ENCODE data around the gene TGOLN2.
"Not testable (repeated sequence)": the region's sequence is repeated elsewhere in the genome, so short reads cannot be mapped to it uniquely, and the experiment has no call there.

The TGOLN2 gene

DNA sequence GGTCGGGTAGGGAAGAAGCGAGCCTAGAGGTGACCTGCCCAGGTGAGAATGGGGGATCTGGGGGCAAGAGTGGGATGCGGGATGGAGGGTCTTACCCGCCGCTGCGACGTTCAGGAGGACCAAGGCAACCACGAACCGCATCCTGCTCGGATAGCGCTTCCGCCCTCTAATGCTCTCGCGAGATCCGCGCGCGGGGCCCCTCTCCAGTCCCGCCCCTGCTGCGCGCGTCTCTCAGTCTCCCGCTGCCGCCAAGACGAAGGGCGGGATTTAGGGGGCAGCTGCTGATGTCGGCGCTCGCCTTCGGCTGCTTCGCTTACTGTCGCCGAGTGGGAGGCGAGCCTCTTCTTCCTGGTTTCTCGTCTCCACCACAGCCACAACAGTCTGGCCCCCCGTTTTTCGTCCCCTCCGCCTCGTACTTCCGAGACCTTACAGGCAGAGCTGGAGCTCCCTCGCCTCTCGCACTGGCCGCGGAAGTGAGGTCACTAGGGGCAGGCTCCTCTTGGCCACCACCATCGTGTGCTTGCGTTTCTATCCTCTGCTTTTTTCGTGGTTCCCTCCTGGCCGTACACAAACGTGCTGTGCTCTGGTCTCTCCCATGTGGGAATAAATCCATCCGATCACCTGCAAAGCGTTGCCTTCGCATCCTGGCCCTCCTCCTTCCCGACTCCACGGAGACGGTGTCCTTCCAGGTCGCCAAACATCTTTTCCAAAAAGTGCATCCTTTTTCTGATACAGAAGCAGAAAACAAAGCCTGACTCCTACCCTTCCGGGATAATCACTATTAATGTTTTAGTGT lies at the start of gene TGOLN2:
TSS of gene TGOLN2 (minus strand) at position 168 of the 796 bp plus-strand sequence. CDS start at position 141, 27 bp downstream.
- peak; percentile 72 to 85 for DNase-seq

DNA sequence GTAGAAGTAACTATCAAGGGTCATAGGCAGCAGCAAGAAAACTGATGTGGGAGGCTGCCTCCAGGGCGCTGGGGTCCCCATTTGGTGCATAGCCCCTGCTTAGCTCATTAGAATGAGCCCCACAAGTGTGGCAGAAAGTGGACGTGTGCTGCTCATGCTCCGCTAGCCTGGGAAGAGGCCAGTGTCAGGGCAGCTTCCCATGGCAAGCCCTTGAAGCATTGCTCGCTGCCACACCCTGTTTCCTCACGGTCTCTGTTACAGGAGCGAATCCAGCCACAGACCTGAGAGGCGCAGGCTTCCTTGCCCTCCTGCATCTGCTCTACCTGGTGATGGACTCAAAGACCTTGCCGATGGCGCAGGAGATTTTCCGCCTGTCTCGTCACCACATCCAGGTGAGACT lies 49.3 kb upstream of the TGOLN2 start:
- DNase-seq: no peak

DNA sequence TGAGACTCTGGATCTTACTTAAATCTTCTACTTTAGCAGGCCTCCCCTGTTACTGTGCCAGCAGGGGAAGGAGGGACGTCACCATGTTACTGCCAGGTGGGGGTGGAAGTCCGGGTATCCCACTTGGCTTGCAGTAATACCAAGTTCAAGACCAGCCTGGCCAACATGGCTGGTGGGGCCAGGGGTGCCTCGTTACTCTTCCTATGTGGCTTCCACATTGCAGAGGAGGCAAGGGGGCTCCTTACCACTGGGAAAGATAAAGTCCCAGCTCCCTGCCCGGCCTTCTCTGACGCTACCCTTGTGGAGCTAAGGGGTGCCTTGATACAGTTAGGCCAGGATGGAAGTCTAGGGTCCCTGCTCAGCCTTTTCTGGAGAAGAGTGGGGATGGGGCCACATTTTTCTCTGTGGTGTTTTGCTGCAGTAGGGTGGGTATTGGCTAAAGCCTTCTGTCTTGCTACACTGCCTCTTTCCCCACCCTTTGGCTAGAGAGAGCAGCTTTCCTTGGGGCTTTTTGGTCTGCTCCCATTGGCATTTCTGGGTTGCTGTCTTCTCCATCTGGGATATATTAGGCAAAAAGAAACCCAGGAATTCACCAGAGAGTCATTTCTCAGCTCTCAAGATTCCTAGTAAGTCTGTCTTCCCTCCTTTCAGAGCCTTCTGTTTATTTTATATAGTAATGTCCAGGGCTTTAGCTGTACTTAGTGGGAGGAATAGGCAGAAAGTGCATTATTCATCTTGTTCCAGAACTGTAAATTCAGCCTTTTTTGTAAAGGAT lies 48.7 kb upstream of the TGOLN2 start:
- DNase-seq: no peak

DNA sequence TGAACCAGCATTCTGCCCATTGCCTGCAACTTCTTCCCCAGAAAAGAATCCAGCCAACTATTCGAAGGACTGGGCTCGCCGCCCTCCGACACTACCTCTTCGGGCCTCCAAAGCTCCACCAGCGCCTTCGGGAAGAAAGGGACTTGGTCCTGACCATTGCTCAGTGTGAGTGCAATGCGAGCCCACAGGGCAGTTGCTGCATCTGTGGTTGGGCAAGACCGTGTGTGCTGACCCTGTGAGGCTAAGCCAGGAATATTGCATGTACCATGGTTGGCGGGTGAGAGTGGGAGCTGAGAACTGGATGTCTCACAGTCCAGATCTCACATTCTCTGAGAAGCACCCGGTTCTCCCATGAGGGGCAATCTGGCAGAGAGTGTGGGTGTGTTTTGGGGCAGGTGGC lies 43.3 kb upstream of the TGOLN2 start:
- DNase-seq: no peak

DNA sequence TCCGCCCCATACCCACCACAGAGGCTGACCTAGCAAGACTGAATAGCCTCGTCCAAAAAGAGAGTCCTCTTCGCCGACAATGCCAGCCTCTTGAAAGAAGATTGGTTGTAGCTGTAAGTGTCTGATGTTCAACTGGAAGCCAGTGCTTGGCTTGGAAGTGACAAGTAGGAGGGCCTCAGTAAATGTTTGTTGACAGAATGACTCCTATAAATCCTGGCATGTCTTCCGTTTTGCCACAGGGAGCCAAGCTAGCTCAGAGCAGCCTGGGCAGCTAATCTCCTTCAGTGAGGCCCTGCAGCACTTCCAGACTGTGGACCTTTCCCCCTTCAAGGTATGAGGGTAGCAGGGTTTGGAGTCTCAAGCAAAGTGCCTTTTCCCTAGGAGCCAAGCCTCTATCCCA lies 41.7 kb upstream of the TGOLN2 start:
- DNase-seq: no peak

GRCh38 chr2:85368921-85369320 lies 41.1 kb upstream of the TGOLN2 start:
- DNase-seq: no peak

- DNase-seq: no peak
These were observed 39.4 kb upstream of the TGOLN2 start for GRCh38 chr2:85367180-85367579.

GRCh38 chr2:85362653-85363387 lies 35.0 kb upstream of the TGOLN2 start:
- not testable (repeated sequence) for DNase-seq

DNA sequence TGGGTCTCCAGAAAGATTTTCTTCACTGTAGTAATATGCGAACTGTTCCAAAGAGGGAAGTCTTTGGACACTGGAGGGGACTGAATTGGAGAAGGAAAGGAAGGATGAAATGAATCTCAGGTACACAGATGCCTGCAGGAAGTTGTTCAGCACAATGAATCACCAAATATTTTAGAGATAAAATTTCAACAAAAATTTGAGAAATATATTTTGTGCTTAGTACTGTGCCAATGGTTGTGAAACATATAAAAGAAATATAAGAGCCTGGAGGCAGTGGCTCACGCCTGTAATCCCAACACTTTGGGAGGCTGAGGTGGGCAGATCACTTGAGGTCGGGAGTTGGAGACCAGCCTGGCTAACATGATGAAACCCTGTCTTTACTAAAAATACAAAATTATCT lies 29.9 kb upstream of the TGOLN2 start:
- DNase-seq: no peak

GRCh38 chr2:85356186-85356585 lies 28.4 kb upstream of the TGOLN2 start:
- no peak for DNase-seq

- no peak for DNase-seq
These were observed 27.7 kb upstream of the TGOLN2 start for GRCh38 chr2:85355521-85355920.

- no peak for DNase-seq
These were observed 27.3 kb upstream of the TGOLN2 start for GRCh38 chr2:85355073-85355410.

DNA sequence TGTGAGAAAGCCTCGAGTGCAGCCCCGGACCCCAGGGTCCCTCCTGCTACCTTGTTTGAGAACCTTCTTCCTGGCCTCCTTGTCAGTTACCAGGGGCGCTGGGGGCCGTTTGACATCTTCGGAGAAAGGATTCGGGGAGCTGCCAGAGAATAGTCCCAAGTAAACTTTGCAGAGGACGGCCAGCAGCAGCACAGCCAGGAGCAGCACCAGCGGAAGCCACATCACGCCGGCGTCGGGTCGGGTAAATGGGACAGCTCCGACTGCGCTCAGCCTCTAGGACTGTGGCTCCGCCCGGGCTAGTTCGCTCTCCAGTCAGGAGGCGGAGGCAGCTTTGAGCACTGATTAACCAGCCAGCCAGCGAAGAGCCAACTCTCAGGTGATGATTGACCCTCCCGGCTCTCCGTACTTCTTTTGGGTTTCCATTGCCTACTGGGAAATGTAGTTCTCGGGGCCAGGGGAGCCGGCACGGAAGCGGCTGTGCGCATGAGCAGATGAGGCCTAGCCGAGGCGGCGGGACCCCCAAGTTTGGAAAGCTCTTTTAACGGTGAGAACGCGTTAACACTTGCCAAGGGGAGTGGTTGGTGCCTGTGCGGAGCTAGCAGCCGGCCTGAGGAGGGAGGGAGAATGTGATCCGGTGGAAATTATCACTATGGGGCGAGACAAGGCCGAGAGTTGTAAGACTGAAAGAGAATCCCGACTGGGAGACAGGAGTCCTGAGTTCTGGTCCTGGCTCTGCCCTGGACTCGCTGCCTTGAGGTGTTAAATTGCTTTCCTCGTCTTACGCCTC lies 26.7 kb upstream of the TGOLN2 start, which contains the start of the genes ELMOD3 and RETSAT:
TSS of gene ELMOD3 (plus strand) at position 484 of the 787 bp plus-strand sequence. CDS start 2,430 bp downstream, outside the sequence.
TSS of gene RETSAT (minus strand) at position 243 of the 787 bp plus-strand sequence. CDS start at position 222, 21 bp downstream.
- DNase-seq: peak; percentile 94 to 98

DNA sequence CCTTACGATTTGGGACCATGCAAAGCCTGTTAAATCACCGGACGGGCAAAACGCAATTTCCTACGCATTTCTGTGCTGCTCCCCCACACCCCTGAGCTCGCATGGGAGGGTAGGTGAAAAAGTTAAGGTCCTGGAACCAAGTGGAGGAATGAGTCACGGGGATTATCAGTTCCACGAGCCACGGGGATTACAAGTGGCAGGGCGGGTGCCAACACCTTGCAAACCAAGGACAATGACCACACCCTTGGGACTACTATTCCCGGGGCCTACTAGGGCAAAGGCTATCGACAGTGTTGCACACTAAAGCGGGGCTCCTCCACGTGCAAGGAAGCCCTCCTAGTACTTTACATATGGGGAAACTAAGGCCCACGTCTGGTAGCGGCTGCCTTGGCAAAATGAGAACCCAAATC lies 26.1 kb upstream of the TGOLN2 start:
- DNase-seq: no peak

DNA sequence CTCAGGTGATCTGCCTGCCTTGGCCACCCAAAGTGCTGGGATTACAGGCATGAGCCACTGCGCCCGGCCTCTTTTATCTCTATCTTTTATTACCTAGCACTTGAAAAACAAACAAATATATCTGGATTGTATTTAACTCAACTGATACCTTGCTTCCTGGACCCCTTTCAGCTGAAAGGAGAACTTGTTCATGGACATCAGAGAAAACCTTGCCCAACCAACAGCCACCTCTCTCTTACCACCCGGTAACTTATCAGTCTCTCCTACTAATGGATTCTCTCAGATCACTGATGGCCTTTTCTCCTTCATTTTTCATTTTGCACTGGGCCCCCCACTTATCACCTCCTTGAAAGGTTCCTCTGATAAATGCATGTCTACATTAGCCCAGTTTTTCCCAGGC lies 19.8 kb upstream of the TGOLN2 start:
- no peak for DNase-seq

DNA sequence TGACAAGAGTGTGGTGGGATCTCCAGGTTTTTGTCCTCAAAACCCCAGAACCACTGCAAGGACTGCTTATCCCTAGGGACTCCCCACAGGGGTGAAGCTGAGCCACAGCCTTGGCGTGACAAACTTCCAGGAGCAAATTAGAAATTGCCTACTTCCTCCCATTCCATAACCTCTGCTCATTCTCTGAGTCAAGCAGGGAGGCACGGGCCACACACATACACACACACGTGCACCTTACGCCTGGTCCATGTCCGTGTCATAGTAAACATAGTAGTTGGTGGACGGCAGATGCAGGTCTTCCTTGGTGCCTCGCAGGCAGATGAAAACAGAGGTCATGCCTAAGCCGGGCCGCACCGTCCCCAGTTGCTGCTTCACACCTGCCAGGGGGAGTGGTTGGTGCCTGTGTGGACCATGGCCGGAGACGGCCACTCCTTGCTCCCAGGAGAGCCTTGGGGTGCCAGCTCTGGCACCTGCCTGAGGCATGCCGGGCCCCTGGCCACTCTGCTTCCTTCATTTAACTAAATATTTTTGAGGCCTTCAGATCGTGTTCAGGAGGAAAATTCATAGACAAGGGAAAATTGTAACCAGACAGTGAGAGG lies 16.7 kb upstream of the TGOLN2 start:
- no peak for DNase-seq

GRCh38 chr2:85343207-85343895 lies 15.6 kb upstream of the TGOLN2 start:
- not testable (repeated sequence) for DNase-seq

DNA sequence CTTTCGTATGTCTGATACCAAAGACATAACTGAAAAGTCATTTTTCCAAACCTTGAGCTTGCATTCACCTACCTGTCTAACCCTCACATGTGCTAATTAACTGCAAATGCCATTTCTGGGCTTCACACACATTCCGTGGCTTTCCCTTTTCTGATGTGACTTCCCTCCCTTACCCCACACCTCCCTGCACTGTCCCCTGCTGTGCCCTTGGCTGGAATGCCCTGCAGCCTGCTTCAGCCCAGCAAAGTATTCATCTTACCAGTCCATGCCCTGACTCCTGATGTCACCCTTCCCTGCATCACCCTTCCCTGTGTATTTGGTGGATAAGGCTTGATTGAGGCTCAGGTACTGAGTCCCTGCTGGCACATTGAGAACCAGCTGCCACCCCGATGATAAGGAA lies 14.4 kb upstream of the TGOLN2 start:
- no peak for DNase-seq

DNA sequence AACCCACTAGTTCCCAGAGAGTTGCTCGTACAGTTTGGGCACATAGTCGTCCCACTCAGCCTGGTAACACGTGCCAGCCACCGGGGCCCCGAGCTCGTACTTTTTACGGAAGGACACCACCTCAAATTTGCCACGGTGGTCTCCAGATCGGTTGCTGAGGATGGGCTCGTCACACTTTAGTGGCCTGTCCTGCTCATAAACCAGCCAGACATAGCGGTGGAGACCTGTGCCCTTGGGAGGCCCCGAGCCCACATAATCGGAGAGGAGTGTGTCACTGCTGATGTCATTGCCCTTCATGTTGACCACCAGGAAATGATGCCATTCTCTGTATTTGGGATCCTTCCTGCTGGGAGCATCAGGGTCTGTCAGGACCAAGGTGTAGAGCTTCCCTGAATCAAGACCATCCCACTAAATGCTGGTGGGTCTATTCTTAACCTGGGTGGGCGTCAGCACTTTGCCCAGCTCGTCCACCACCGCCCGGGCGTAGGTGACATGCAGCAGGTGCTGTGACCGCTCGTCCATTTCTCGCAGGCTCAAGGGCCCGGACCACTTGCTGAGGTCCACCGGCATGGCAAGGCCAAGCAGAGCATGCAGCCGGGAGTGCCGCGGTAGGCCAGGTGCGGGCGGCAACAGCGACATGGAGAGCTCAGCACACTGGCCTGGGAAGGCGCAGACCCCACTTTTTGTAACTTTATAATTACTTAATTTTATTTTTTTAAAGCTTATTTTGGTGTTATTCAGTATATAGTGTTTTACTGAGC lies 13.7 kb upstream of the TGOLN2 start:
- DNase-seq: no peak

GRCh38 chr2:85340034-85340892 lies 12.5 kb upstream of the TGOLN2 start:
- peak; percentile 17 to 58 for DNase-seq

Measured in NCI-H524 (cell line).